Mammary microvascular endothelial cell (primary cell): Measurements from ENCODE around the gene FNDC3B. TPM values are rescaled to one million over a fixed set of nuclear protein-coding genes. Genes with fewer than 3 reads are reported as not detected.

Source experiments
- total RNA-seq: library from RNA; depleted of rRNA; stranded (reverse); fragments of >200 nt; gene quantifications from 2 replicates; pipeline ENCODE4 v1.2.3, GENCODE V29; 2015

The FNDC3B gene
- total RNA-seq: 56.8 and 59.2 TPM in 2 replicates

DNA sequence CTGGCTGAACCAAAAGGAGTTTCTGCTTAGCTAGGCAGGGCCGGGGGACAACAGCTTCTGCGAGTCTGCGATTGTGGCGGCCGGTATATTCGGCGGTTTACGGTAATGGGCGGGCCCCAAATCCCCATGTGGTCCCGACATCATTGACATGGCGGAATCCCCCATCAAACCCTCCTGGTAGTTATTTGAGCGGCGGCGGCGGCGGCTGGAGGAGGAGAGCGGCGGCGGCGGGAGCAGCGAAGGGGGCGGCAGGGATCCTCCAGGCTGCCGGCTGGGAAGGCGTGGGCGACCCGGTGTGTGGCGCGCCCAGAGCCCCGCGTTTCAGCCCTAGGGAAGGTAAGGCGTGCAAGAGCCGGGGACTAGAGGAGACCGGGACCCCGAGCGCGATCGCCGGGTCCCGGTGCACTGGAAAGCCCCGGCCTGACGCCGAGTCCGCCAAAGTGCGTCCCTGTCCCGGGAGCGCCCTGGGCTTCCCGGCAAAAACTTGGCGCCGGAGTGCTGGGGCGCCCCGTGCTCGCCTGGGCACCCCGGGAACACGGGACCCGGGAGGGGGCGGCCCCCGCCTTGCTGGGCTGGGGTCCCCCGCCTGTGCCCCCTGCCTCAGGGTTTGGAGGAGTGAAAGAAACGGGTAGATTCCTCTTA, at the start of gene FNDC3B:
Gene FNDC3B (plus strand): TSS at position 143 of the 642 bp plus-strand sequence. CDS start 72,902 bp downstream, outside the sequence.

DNA sequence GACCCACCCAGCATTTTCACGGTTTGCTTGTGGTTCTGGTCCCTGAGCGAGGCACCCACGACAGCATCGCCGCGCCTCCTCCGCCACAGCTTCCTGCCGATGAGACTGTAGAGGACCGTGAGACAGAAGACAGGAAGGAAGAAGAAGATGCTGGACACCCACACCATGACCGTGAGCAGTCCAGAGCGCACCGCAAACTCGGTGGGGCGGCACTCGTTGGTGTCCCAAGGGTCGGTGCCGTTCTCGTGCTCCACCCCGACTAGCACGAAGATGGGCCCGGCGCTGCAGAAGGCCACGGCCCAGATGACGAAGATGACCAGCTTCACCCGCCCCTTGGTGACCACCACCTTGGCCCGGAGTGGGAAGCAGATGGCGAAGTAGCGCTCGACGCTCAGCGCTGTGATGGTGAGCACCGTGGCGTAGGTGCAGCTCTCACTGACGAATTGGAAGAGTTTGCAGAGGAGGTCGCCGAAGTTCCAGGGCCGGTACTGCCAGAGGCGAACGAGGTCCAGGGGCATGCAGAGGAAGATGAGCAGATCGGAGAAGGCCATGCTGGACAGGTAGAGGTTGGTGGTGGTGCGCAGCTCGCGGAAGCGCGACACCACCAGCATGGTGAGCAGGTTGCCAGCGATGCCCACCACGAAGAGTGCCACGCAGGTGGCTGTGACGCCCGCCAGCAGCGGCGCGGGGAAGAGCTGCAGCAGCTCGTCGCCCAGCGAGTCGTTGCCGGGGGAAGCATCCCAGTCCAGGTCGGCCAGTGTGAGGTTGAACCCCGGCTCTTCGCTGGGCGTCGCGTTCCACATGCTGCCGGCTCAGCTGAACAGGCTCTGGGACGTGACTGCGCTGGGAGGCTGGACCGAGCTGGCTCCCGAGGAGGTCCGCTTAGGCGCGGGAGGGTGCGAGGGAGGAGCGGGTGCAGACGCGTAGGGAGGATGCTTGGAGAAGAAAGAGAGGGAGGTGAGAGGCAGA, 408.5 kb downstream of the FNDC3B start, which contains the start of gene GHSR:
Gene GHSR (minus strand): TSS at position 846 of the 969 bp plus-strand sequence. CDS start 43 bp downstream, at position 803.

Other genes with a start within 250 kb of the FNDC3B start
- gene PLD1, start 229.1 kb upstream of the FNDC3B start, total RNA-seq: 36.4 and 39.6 TPM in 2 replicates
- gene TMEM212, start 196.2 kb upstream of the FNDC3B start, total RNA-seq: not detected in 2 replicates